H1 (cell line): ENCODE measurements around the gene SLC30A3. TPM values are rescaled to one million over a fixed set of nuclear protein-coding genes. Genes with fewer than 3 reads are reported as not detected.

Source experiments
- CTCF ChIA-PET: fragments of 300-600 bp; sonication (Branson Sonifier 250); formaldehyde crosslinking; loops from one replicate; lab custom pipeline; 2021; ENCODE audit not compliant: partially characterized antibody; lab: Charles Lee
- POLR2A ChIA-PET: fragments of 300-600 bp; sonication (Branson Sonifier 250); formaldehyde crosslinking; loops from one replicate; lab custom pipeline; 2021; ENCODE audit warnings: inconsistent platforms; ENCODE audit not compliant: partially characterized antibody; lab: Charles Lee
- DNase-seq, 2 experiments: peaks; one replicate each; pipeline versions ENCODE4 v3.0.0 to v3.0.0-alpha.2; 2010 to 2022; ENCODE audit warnings: low spot score in 2 of 2, low read depth in 1 of 2, mixed read lengths in 1 of 2
- FAIRE-seq: peaks from 2 replicates; lab custom pipeline; 2011; peaks lifted over from hg19 to GRCh38; lab: Jason Lieb, UNC
- H2AFZ ChIP-seq: 2 replicates; pipeline ENCODE4 v1.8.1; 2012; ENCODE audit warnings: low read length, inconsistent platforms
- H2AK5ac ChIP-seq: 2 replicates; pipeline ENCODE4 v1.6.1; 2013; ENCODE audit warnings: low read depth, low read length
- H2BK120ac ChIP-seq: replicated peaks from 2 replicates; pipeline ENCODE3; 2013; ENCODE audit warnings: low read depth, low read length, inconsistent platforms
- H2BK12ac ChIP-seq: 2 replicates; pipeline ENCODE4 v1.6.1; 2013; ENCODE audit warnings: low read depth, low read length
- H2BK15ac ChIP-seq: 2 replicates; pipeline ENCODE4 v1.6.1; 2013; ENCODE audit warnings: low read length
- H2BK20ac ChIP-seq: 2 replicates; pipeline ENCODE4 v1.6.1; 2013; ENCODE audit warnings: low read length
- H2BK5ac ChIP-seq: 2 replicates; pipeline ENCODE4 v1.6.1; 2013; ENCODE audit warnings: low read depth, low read length
- H3K14ac ChIP-seq: 2 replicates; pipeline ENCODE4 v1.6.1; 2013; ENCODE audit warnings: inconsistent platforms; ENCODE audit not compliant: insufficient read length
- H3K18ac ChIP-seq: 2 replicates; pipeline ENCODE4 v1.6.1; 2013; ENCODE audit warnings: low read length; ENCODE audit errors: extremely low read depth
- H3K23ac ChIP-seq: 2 replicates; pipeline ENCODE4 v1.6.1; 2013; ENCODE audit warnings: inconsistent platforms; ENCODE audit not compliant: insufficient read length
- H3K23me2 ChIP-seq: 2 replicates; pipeline ENCODE4 v1.6.1; 2013; ENCODE audit warnings: low read depth, low read length
- H3K27ac ChIP-seq: 2 replicates; pipeline ENCODE4 v1.6.1; 2011; ENCODE audit warnings: low read depth, low read length, inconsistent platforms
- H3K27me3 ChIP-seq, 4 experiments: replicated peaks in 1 of 4; 1 replicate in 1 of 4; 2 replicates in 3 of 4; pipeline versions ENCODE4 v1.6.1 to v1.8.1; 2011 to 2013; ENCODE audit warnings: low read length in 3 of 4, mild to moderate bottlenecking in 3 of 4, inconsistent platforms in 2 of 4, mixed read lengths in 2 of 4, moderate library complexity in 1 of 4; ENCODE audit not compliant: control insufficient read depth in 3 of 4, insufficient read depth in 3 of 4; ENCODE audit errors: extremely low read depth in 1 of 4
- H3K36me3 ChIP-seq, 4 experiments: 2 replicates each; pipeline versions ENCODE4 v1.6.1 to v1.8.1; 2011 to 2013; ENCODE audit warnings: mild to moderate bottlenecking in 4 of 4, low read length in 3 of 4, moderate library complexity in 2 of 4, control low read depth in 1 of 4, inconsistent platforms in 1 of 4; ENCODE audit not compliant: insufficient read depth in 4 of 4, control insufficient read depth in 2 of 4
- H3K4ac ChIP-seq: replicated peaks from 2 replicates; pipeline ENCODE3; 2013; ENCODE audit warnings: low read length, low read depth, mixed read lengths, inconsistent platforms; ENCODE audit not compliant: insufficient read length
- H3K4me1 ChIP-seq, 4 experiments: replicated peaks in 1 of 4; 1 replicate in 1 of 4; 2 replicates in 3 of 4; pipeline versions ENCODE4 v1.6.1 to v1.8.1; 2011 to 2013; ENCODE audit warnings: low read length in 3 of 4, inconsistent platforms in 2 of 4, mixed read lengths in 1 of 4; ENCODE audit not compliant: insufficient read depth in 4 of 4, control insufficient read depth in 3 of 4
- H3K4me2 ChIP-seq, 2 experiments: 2 replicates each; pipeline versions ENCODE4 v1.6.1 to v1.8.1; 2011 to 2013; ENCODE audit warnings: low read depth in 2 of 2, low read length in 2 of 2, control low read depth in 1 of 2, inconsistent platforms in 1 of 2, mild to moderate bottlenecking in 1 of 2; ENCODE audit not compliant: insufficient read depth in 1 of 2
- H3K4me3 ChIP-seq, 4 experiments: fragments of 200-600, 300-600 bp in 1 of 4; sonication (generic), shearing (Covaris generic), sonication (Bioruptor Twin) in 1 of 4; 2 replicates each; pipeline versions ENCODE4 v1.5.1 to v1.8.1; 2011 to 2016; ENCODE audit warnings: low read length in 4 of 4, low read depth in 3 of 4, control low read depth in 2 of 4, inconsistent platforms in 2 of 4, mild to moderate bottlenecking in 2 of 4, mixed read lengths in 1 of 4, moderate library complexity in 1 of 4; ENCODE audit not compliant: insufficient read depth in 2 of 4; ENCODE audit errors: extremely low read depth in 1 of 4
- H3K56ac ChIP-seq: replicated peaks from 2 replicates; pipeline ENCODE3; 2013; ENCODE audit warnings: low read depth, mild to moderate bottlenecking, mixed read lengths, low read length, inconsistent platforms; ENCODE audit not compliant: insufficient read length
- H3K79me1 ChIP-seq: 2 replicates; pipeline ENCODE4 v1.6.1; 2013; ENCODE audit warnings: low read depth, low read length, control low read depth
- H3K79me2 ChIP-seq, 2 experiments: 2 replicates each; pipeline versions ENCODE4 v1.6.1 to v1.8.1; 2012 to 2013; ENCODE audit warnings: low read length in 2 of 2, mild to moderate bottlenecking in 2 of 2, inconsistent platforms in 1 of 2; ENCODE audit not compliant: insufficient read depth in 2 of 2, control insufficient read depth in 1 of 2
- H3K9ac ChIP-seq, 4 experiments: replicated peaks in 1 of 4; 1 replicate in 1 of 4; 2 replicates in 3 of 4; pipeline versions ENCODE4 v1.6.1 to v1.8.1; 2011 to 2013; ENCODE audit warnings: low read depth in 3 of 4, low read length in 3 of 4, control low read depth in 2 of 4, mild to moderate bottlenecking in 2 of 4, moderate library complexity in 2 of 4, inconsistent platforms in 1 of 4; ENCODE audit errors: extremely low read depth in 1 of 4
- H3K9me3 ChIP-seq, 2 experiments: 2 replicates each; pipeline versions ENCODE4 v1.6.1 to v1.8.1; 2012 to 2013; ENCODE audit warnings: mild to moderate bottlenecking in 2 of 2, moderate library complexity in 2 of 2, control low read depth in 1 of 2, inconsistent platforms in 1 of 2, low read depth in 1 of 2, low read length in 1 of 2, mixed read lengths in 1 of 2; ENCODE audit not compliant: insufficient read depth in 2 of 2
- H4K20me1 ChIP-seq, 2 experiments: replicated peaks in 1 of 2; 2 replicates each; pipeline versions ENCODE3 to v1.8.1; 2011 to 2013; ENCODE audit warnings: inconsistent platforms in 2 of 2, low read length in 2 of 2, mild to moderate bottlenecking in 1 of 2; ENCODE audit not compliant: insufficient read depth in 2 of 2, control insufficient read depth in 1 of 2
- H4K5ac ChIP-seq: 2 replicates; pipeline ENCODE4 v1.6.1; 2013; ENCODE audit warnings: low read length, low read depth, mixed read lengths, inconsistent platforms; ENCODE audit not compliant: insufficient read length
- H4K8ac ChIP-seq: 2 replicates; pipeline ENCODE4 v1.8.0; 2013; ENCODE audit warnings: mild to moderate bottlenecking, moderate library complexity, low read length, inconsistent platforms; ENCODE audit not compliant: insufficient read depth; ENCODE audit errors: extremely low read depth
- H4K91ac ChIP-seq: replicated peaks from 2 replicates; pipeline ENCODE3; 2013; ENCODE audit warnings: low read length, mixed read lengths, inconsistent platforms; ENCODE audit not compliant: insufficient read length
- EP300 ChIP-seq, 2 experiments: IDR thresholded peaks; 1 replicate in 1 of 2; 2 replicates in 1 of 2; pipeline ENCODE4 v1.6.1; 2011 to 2012; ENCODE audit warnings: low read depth in 2 of 2, low read length in 2 of 2, mild to moderate bottlenecking in 2 of 2, borderline replicate concordance in 1 of 2, inconsistent platforms in 1 of 2, moderate library complexity in 1 of 2
- GABPA ChIP-seq: IDR thresholded peaks from 2 replicates; pipeline ENCODE4 v1.6.1; 2011; ENCODE audit warnings: mild to moderate bottlenecking, low read length, moderate library complexity, borderline replicate concordance; ENCODE audit not compliant: insufficient read depth
- HDAC2 ChIP-seq, 2 experiments: fragments of 300-600 bp in 1 of 2; sonication (generic) in 1 of 2; IDR thresholded peaks; 2 replicates each; pipeline ENCODE4 v1.6.1; 2011 to 2012; ENCODE audit warnings: low read depth in 2 of 2, low read length in 2 of 2, mild to moderate bottlenecking in 2 of 2, moderate library complexity in 2 of 2, borderline replicate concordance in 1 of 2, inconsistent platforms in 1 of 2
- JUND ChIP-seq: IDR thresholded peaks from 2 replicates; pipeline ENCODE4 v1.6.1; 2011; ENCODE audit warnings: mild to moderate bottlenecking, improper control_type of control experiment, low read length
- MAFK ChIP-seq: IDR thresholded peaks from 2 replicates; pipeline ENCODE4 v1.6.1; 2012; ENCODE audit warnings: low read depth, mild to moderate bottlenecking, improper control_type of control experiment, low read length
- SP4 ChIP-seq: IDR thresholded peaks from 2 replicates; pipeline ENCODE4 v1.6.1; 2012; ENCODE audit warnings: low read length, inconsistent platforms
- TBP ChIP-seq: IDR thresholded peaks from 2 replicates; pipeline ENCODE4 v1.6.1; 2011; ENCODE audit warnings: low read depth, low read length, improper control_type of control experiment
- TEAD4 ChIP-seq: IDR thresholded peaks from 2 replicates; pipeline ENCODE4 v1.6.1; 2012; ENCODE audit warnings: low read depth, low read length, inconsistent platforms, mixed read lengths
- WGBS, 2 experiments: shearing (Covaris generic) in 1 of 2; methylation state at CpG; one replicate each; pipeline versions ENCODE4 v1.1.6 to v1.1.7; 2013 to 2015; ENCODE audit warnings: low lambda C conversion rate in 2 of 2, mixed read lengths in 2 of 2, inconsistent platforms in 1 of 2, low coverage in 1 of 2, missing lambda C conversion rate in 1 of 2; ENCODE audit not compliant: insufficient replicate concordance in 2 of 2, insufficient coverage in 1 of 2, insufficient read length in 1 of 2; ENCODE audit errors: extremely low coverage in 1 of 2, missing lambda C conversion rate in 1 of 2; 5-methylcytosine and 5-hydroxymethylcytosine counted together
- polyA plus RNA-seq, 7 experiments: library from polyadenylated mRNA; depleted of rRNA in 3 of 7; stranded (reverse) in 5 of 7; unstranded in 2 of 7; fragments of >200 nt in 5 of 7; fragments of 200-250 nt in 2 of 7; gene quantifications; 1 replicate in 5 of 7; 2 replicates in 1 of 7; 4 replicates in 1 of 7; pipeline versions ENCODE4 v1.2.1 to v1.2.3, GENCODE V29; 2011 to 2013; ENCODE audit warnings: missing spikeins in 2 of 7, mixed read lengths in 2 of 7
- total RNA-seq: library from RNA; stranded (reverse); fragmentation: NEBNext Ultra II Directional; extraction: Animal tissue kit (Norgen Biotek cat#: 25700); gene quantifications from 2 replicates; pipeline ENCODE4 v1.2.1, GENCODE V29; 2021

Gene SLC30A3
- total and polyA plus RNA-seq, 2 of the 8 experiments (the other 6 are each of a cell fraction or from before 2014, with no cell fraction given), result 15.2 to 30.7 TPM

- 92% methylated on average over 4 of the region's 4 CpGs; no CpG with 5 or more reads in 1 of the 2 experiments for WGBS, 2 experiments
- TF ChIP-seq GABPA, result no peak
- TF ChIP-seq TBP, result no peak
- TF ChIP-seq EP300 (IDR thresholded peaks at IDR 0.05; ENCODE audit: borderline replicate concordance in 1 of 2, low read depth in 2 of 2, low read length in 2 of 2), result no peak
- TF ChIP-seq JUND, result no peak
- TF ChIP-seq HDAC2 (IDR thresholded peaks at IDR 0.05; ENCODE audit: borderline replicate concordance in 1 of 2, low read depth in 2 of 2, low read length in 2 of 2), result no peak
- no peak for TF ChIP-seq MAFK
- no peak for TF ChIP-seq TEAD4
- TF ChIP-seq SP4, result no peak
- ChIA-PET POLR2A (interaction anchor here (0.7 to 1.5 kb wide), 6 partner anchors 13 to 65 kb away, joined by 3 to 6 read pairs (median 3); partner anchors contain the start of gene TRIM54), CTCF (interaction anchor here (1.1 to 12.3 kb wide), 6 partner anchors 11 to 272 kb away, joined by 3 to 413 read pairs (median 53); partner anchors contain the start of genes DNAJC5G, MPV17, SLC30A3 and TRIM54)
- no peak overlapping the region for H2BK15ac ChIP-seq
- H3K18ac ChIP-seq, result no peak overlapping the region
- no peak overlapping the region for H4K5ac ChIP-seq
- H2BK20ac ChIP-seq, result no peak overlapping the region
- H3K56ac ChIP-seq, result no peak overlapping the region
- no peak for DNase-seq
- no peaks in the 10 kb centered on the region; a peak in 1 of 7 replicates for H3K27me3 ChIP-seq
- no peak overlapping the region for H2BK120ac ChIP-seq
- H3K36me3 ChIP-seq, result no peaks in the 10 kb centered on the region
- H3K4me1 ChIP-seq, result peaks cover 0 to 4% (median 2%) of the 10 kb centered on the region in 4 experiments; a peak in 3 of 7 replicates
- no peaks in the 10 kb centered on the region for H3K79me2 ChIP-seq
- H2BK12ac ChIP-seq, result no peak overlapping the region
- no peak overlapping the region for H3K4me2 ChIP-seq
- no peak overlapping the region for H4K8ac ChIP-seq
- H3K9me3 ChIP-seq, result no peaks in the 10 kb centered on the region
- H3K79me1 ChIP-seq, result no peaks in the 10 kb centered on the region
- H2BK5ac ChIP-seq, result no peak overlapping the region
- H4K91ac ChIP-seq, result no peak overlapping the region
- H3K27ac ChIP-seq, result no peak overlapping the region
- no peak overlapping the region for H3K14ac ChIP-seq
- H2AFZ ChIP-seq, result no peak overlapping the region
- no peaks in the 10 kb centered on the region for H4K20me1 ChIP-seq
- H3K9ac ChIP-seq, result no peak overlapping the region
- H3K4ac ChIP-seq, result no peak overlapping the region
- H2AK5ac ChIP-seq, result no peak overlapping the region
- H3K23me2 ChIP-seq, result no peaks in the 10 kb centered on the region
- H3K23ac ChIP-seq, result no peak overlapping the region
- H3K4me3 ChIP-seq, result no peak overlapping the region
- FAIRE-seq, result no peak
These were observed 33.6 kb upstream of the SLC30A3 start for GRCh38 chr2:27296481-27296880.
